Ishikawa (cell line): ENCODE measurements around the gene OSTF1.

Experiments used
- CEBPB ChIP-seq: IDR thresholded peaks from 2 replicates; pipeline ENCODE4 v1.6.1; 2012
- CREB1 ChIP-seq: IDR thresholded peaks from 2 replicates; pipeline ENCODE4 v1.6.1; 2012; ENCODE audit warnings: low read depth
- EGR1 ChIP-seq: IDR thresholded peaks from 2 replicates; pipeline ENCODE4 v1.6.1; 2012
- EP300 ChIP-seq: IDR thresholded peaks from 2 replicates; pipeline ENCODE4 v1.6.1; 2012; ENCODE audit warnings: borderline replicate concordance
- NFIC ChIP-seq: IDR thresholded peaks from 2 replicates; pipeline ENCODE4 v1.6.1; 2012
- RAD21 ChIP-seq: IDR thresholded peaks from 2 replicates; pipeline ENCODE4 v1.6.1; 2012; ENCODE audit warnings: low read depth
- TAF1 ChIP-seq: IDR thresholded peaks from 2 replicates; pipeline ENCODE4 v1.6.1; 2012; ENCODE audit warnings: low read depth, mild to moderate bottlenecking
- TCF12 ChIP-seq: IDR thresholded peaks from 2 replicates; pipeline ENCODE4 v1.6.1; 2012; ENCODE audit warnings: low read depth
- TEAD4 ChIP-seq: IDR thresholded peaks from 2 replicates; pipeline ENCODE4 v1.6.1; 2012
- YY1 ChIP-seq: IDR thresholded peaks from 2 replicates; pipeline ENCODE4 v1.6.1; 2012; ENCODE audit warnings: low read depth
- ZBTB7A ChIP-seq: IDR thresholded peaks from 2 replicates; pipeline ENCODE4 v1.6.1; 2012; ENCODE audit warnings: low read depth
- TF ChIP-seq, protein P1 (sequence below): IDR thresholded peaks from 2 replicates; pipeline ENCODE4 v1.6.1; 2012
- TF ChIP-seq, protein P2 (sequence below): IDR thresholded peaks from 2 replicates; pipeline ENCODE4 v1.6.1; 2012
- TF ChIP-seq, protein P3 (sequence below): IDR thresholded peaks from 2 replicates; pipeline ENCODE4 v1.6.1; 2012; ENCODE audit warnings: low read depth, mild to moderate bottlenecking

The OSTF1 gene

DNA sequence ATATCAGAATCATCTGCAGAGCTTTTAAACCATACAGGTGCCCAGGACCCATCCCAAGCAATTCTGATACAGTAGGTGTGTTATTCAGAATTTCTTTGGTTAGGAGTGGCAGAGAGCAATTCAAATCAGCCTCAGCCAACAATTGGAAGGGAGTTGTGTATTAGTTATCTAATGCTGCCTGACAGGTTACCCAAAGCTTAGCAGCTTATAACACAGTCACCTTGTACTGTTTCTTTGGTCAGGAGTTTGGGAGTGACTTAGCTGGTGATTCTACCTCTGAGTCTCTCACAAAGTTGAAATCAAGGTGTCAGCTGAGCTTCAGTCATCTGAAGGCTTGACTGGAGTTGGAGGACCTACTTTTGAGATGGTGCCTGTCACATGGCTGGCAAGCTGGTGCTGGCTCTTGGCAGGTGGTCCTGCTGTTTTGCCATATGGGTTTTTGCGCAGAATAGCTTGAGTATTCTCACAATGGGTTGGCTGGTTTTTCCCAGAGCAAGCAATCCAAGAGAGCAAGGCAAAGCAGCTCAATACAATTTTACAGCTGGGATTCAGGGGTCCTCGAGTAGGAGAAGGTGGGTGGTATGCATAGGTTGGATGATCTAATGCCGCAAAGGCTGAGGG, 41.5 kb upstream of the OSTF1 start:
- TF ChIP-seq, protein P1, sequence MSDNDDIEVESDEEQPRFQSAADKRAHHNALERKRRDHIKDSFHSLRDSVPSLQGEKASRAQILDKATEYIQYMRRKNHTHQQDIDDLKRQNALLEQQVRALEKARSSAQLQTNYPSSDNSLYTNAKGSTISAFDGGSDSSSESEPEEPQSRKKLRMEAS = no peak
- TF ChIP-seq ZBTB7A = no peak
- TF ChIP-seq NFIC = no peak

DNA sequence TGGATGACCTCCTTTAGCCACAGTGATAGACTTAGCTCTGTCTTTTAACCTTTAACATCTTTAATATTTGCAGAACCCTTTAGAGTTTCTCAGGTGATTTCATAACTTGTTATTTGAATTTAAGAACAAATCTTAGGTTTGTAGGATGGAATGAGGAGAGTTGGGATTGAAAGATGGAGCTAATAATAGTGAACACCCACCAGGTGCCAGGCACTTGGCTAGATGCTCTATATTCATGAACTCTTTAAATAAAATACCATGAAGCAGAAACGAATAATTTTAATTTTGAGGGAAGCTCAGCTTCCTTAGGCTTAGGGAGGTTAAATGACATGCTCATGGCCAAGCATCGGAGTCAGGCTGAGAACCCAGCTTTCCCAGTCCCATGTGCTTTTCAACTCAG, 40.8 kb upstream of the OSTF1 start:
- TF ChIP-seq, protein P1 = no peak
- TF ChIP-seq, protein P2, sequence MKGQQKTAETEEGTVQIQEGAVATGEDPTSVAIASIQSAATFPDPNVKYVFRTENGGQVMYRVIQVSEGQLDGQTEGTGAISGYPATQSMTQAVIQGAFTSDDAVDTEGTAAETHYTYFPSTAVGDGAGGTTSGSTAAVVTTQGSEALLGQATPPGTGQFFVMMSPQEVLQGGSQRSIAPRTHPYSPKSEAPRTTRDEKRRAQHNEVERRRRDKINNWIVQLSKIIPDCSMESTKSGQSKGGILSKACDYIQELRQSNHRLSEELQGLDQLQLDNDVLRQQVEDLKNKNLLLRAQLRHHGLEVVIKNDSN = no peak
- TF ChIP-seq RAD21 = no peak
- TF ChIP-seq, protein P3, sequence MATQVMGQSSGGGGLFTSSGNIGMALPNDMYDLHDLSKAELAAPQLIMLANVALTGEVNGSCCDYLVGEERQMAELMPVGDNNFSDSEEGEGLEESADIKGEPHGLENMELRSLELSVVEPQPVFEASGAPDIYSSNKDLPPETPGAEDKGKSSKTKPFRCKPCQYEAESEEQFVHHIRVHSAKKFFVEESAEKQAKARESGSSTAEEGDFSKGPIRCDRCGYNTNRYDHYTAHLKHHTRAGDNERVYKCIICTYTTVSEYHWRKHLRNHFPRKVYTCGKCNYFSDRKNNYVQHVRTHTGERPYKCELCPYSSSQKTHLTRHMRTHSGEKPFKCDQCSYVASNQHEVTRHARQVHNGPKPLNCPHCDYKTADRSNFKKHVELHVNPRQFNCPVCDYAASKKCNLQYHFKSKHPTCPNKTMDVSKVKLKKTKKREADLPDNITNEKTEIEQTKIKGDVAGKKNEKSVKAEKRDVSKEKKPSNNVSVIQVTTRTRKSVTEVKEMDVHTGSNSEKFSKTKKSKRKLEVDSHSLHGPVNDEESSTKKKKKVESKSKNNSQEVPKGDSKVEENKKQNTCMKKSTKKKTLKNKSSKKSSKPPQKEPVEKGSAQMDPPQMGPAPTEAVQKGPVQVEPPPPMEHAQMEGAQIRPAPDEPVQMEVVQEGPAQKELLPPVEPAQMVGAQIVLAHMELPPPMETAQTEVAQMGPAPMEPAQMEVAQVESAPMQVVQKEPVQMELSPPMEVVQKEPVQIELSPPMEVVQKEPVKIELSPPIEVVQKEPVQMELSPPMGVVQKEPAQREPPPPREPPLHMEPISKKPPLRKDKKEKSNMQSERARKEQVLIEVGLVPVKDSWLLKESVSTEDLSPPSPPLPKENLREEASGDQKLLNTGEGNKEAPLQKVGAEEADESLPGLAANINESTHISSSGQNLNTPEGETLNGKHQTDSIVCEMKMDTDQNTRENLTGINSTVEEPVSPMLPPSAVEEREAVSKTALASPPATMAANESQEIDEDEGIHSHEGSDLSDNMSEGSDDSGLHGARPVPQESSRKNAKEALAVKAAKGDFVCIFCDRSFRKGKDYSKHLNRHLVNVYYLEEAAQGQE = no peak
- no peak for TF ChIP-seq YY1
- no peak for TF ChIP-seq EP300
- TF ChIP-seq TEAD4 = no peak
- TF ChIP-seq EGR1 = no peak
- TF ChIP-seq CREB1 = no peak

DNA sequence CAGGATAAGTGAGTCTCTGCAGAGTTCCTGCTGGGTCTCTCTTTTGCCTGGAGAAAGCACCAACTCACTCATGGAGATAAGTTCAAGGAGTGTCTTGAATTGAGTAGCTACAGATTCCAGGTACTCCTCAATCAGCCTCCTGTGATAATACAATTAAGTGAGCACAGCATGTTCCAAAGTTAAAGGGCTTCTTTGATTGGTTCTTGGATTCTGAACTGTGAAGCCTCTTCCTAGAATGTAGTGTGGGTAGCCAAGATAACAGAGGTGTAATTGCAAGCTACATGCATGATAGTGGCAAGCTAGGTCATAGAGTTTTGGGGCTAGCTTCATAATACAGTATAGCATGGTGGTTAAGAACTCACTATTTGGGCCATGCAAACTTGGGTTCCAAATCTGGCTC, 37.0 kb upstream of the OSTF1 start:
- TF ChIP-seq YY1 (no peak), CEBPB (no peak), CREB1 (no peak), RAD21 (no peak), EGR1 (no peak), TEAD4 (no peak)
- TF ChIP-seq, protein P1 = no peak
- TF ChIP-seq, protein P2 = no peak
- TF ChIP-seq, protein P3 = no peak

DNA sequence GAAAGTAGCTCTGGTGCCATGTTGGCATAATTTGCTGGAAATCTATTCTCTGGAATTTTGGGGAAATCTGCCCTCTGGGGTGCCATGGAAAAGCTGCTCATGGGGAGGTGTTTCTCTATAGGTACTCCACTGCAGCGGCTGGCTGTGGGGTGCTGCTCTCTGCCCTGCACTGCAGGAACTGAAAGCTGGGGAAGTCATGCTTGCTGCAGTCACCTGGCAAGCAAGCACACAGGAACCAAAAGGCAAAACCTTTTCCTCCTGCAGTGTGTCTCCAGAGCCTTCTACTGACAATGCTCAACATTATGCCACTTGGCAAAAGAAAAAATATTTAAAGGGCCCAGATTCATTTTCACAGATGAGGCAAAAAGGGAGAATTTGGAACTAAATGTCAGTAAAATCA, 34.4 kb upstream of the OSTF1 start:
- TF ChIP-seq TCF12 (no peak), CREB1 (no peak), CEBPB (no peak), TAF1 (no peak), EP300 (no peak)
- TF ChIP-seq, protein P3 = no peak

DNA sequence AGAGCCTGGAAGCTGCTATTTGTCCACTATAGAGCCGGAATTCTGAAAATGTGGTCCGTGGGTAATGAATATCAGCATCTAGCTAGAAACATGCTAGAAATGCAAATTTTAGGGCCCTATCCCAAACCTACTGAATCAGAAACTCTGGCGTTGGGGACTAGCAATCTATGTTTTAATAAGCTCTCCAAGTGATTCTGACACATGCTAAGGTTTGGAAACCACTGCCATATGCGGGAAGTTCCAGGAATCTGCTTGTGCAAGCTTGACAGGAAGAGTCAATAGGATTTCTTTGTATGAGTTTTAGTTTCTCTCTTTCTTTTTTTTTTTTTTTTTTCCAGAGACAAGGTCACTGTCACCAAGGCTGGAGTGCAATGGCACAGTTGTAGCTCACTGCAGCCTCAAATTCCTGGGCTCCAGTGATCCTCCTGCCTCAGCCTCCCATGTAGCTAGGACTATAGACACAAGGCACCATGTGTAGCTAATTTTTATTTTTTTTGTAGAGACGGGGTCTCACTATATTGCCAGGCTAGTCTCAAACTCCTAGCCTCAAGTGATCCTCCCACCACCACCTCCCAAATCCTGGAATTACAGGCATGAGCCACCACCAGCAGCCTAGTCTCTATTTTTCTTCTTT, 33.8 kb upstream of the OSTF1 start:
- TF ChIP-seq, protein P3 = no peak
- TF ChIP-seq TCF12 = no peak
